SW 1271 (cell line): ENCODE results near the gene CXorf66.
"Not testable (repeated sequence)": the region's sequence is repeated elsewhere in the genome, so short reads cannot be mapped to it uniquely, and the experiment has no call there.

ENCODE experiments used
- DNase-seq, 2 experiments: peaks; one replicate each; lab custom pipeline; 2025; lab: John Stamatoyannopoulos, UW

CXorf66 gene, protein sequence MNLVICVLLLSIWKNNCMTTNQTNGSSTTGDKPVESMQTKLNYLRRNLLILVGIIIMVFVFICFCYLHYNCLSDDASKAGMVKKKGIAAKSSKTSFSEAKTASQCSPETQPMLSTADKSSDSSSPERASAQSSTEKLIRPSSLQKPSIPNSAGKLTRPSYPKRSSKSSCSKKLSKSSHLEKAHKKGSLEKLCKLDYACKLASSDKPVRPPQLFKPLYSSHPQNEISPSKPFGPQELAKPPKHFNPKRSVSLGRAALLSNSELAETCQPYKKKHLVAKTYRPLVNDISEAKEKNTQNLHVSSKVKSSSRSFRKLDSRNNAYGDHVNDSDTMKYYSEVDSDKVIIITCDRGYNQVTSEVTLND

GRCh38 chrX:139965421-139965820, at the start of gene CXorf66:
CXorf66 (minus strand) TSS chrX:139965521; CDS start chrX:139965496, 25 bp downstream.
- no peak for DNase-seq

DNA sequence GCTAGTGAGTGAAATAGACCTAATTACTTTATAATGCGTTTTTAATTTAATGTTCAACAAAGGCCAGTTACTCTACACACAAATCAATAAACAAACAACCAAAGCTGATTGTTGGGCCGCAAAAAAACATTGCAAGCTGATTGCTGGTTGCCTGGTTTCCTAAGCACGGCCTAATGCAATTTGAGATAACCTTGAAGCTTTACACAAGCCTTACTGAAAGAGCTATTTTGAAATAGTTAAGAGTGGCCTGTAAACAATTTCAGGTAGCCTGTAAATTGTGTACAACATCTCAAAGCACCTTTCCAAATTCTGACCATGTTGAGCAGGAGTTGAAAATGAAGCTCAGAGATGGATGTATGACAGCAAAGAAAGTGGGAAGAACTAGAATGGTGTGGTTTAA, 17.5 kb upstream of the CXorf66 start:
- no peak for DNase-seq

GRCh38 chrX:139974471-139974870, 9.2 kb upstream of the CXorf66 start:
- no peak for DNase-seq

- no peak for DNase-seq
These were observed 7.6 kb upstream of the CXorf66 start for GRCh38 chrX:139972629-139973624.

DNA sequence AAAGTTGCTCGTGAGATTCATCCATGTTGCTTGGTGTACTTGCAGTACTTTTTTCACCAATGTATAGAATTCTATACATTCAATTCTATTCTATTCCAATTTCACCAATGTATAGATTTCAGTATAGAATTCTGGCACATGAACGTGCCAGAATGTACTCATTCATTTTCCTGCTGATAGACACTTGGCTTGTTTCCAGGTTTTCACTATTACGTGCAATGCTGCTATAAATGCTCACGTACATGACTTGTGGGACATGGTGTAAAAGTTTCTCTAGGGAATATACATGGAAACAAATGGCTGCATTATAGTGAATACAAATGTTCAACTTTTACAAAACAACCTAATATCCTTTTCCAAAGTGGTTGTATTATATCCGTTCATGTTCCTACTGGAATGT, 6.8 kb upstream of the CXorf66 start:
- no peak for DNase-seq

DNA sequence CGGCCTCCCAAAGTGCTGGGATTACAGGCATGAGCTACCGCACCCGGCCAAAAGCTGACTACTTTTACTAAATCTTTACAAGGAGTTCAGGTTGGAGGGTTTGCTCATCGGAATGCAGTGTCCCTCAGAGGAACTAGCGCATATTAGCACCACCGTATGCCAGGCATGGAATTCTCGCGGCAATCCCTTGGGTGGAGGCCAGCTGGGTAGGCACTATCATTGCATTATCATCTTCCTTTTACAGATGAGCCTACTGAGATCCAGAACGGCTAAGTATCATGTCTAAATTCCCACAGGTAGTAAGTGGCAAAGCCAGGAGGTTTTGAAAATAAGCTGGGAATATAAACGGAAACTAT, 6.1 kb upstream of the CXorf66 start:
- DNase-seq, result no peak

- DNase-seq, result no peak
These were observed 4.0 kb upstream of the CXorf66 start for GRCh38 chrX:139969286-139969685.

DNA sequence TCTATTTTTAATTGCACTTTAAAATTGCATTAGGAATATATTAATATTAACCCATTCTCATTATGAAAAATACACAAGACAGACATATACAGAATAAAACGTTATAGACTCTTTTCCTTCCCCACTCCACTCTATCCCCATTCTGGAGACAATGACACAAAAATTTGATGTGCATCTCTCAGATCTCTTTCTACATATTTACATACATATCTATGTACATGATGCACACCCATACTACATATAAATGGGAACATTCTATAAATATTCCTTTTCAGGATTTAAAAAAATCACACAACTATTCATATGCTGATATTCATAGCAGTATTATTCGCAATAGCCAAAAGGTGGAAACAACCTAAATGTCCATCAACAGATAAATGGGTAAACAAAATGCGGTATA, 2.4 kb upstream of the CXorf66 start:
- no peak for DNase-seq

- peak in 1 of 2 experiments; percentile 1 for DNase-seq
These were observed 2.0 kb upstream of the CXorf66 start for GRCh38 chrX:139967300-139967699.

GRCh38 chrX:139966159-139966558, 838 bp upstream of the CXorf66 start:
- peak in 1 of 2 experiments; percentile 2 for DNase-seq

DNA sequence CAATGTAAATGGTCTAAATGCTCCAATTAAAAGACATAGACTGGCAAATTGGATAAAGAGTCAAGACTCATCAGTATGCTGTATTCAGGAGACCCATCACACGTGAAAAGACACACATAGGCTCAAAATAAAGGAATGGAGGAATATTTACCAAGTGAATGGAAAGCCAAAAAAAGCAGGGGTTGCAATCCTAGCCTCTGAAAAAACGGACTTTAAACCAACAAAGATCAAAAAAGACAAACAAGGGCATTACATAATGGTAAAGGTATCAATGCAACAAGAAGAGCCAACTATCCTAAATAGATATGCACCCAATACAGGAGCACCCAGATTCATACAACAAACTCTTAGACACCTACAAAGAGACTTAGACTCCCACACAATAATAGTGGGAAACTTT, 4.2 kb downstream of the CXorf66 start:
- DNase-seq, result not testable (repeated sequence)

- no peak for DNase-seq
These were observed 15.6 kb downstream of the CXorf66 start for GRCh38 chrX:139949703-139950102.

- no peak for DNase-seq
These were observed 20.2 kb downstream of the CXorf66 start for GRCh38 chrX:139945075-139945474.

DNA sequence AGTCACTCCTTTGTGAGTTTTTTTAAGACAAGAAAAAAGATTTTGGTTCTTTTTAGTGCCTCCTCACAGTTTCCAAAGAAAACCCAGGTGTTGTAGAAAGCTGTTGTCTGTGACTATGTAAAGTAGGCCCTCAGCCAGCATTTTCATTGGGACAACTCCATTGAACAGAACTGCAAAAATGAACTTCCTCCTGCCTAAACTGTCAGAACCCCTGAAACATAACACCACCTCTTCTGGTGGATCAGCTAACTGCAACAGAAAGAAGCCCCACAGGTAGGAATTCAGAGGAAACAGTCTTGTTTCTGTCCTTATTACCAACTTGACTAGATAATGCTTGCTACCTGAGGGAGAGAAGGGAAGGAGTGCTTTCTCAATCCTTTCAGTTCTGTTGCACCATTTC, 29.1 kb downstream of the CXorf66 start:
- DNase-seq, result peak in 1 of 2 experiments; percentile 5

DNA sequence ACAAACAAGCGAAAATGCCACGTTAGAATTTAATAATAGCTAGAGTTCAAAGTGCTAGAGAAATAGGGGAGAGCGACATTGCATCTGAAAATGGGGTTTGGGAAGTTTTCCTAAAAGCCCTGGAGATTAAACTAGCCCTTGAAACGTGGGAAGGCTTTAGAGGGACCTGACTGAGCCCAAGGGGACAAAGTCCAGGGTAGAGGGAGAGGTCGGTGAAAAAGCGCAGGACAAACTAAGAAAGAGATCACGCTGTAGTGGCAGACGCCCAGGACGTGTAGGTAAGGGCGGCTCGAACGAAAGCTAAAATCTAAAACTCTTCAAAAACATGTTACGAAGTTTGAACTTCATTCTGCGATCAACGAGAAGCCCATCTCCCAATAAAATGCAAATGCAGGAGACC, 31.4 kb downstream of the CXorf66 start:
- DNase-seq, result no peak

GRCh38 chrX:139932901-139933796, 32.2 kb downstream of the CXorf66 start, which contains the start of gene ATP11C:
ATP11C (minus strand) TSS chrX:139933053; CDS start chrX:139932042, 1,011 bp downstream.
- DNase-seq, result peak; percentile 63 to 66

GRCh38 chrX:139932073-139932900, 33.0 kb downstream of the CXorf66 start:
- DNase-seq, result peak in 1 of 2 experiments; percentile 22

- no peak for DNase-seq
These were observed 33.7 kb downstream of the CXorf66 start for GRCh38 chrX:139931646-139932072.

DNA sequence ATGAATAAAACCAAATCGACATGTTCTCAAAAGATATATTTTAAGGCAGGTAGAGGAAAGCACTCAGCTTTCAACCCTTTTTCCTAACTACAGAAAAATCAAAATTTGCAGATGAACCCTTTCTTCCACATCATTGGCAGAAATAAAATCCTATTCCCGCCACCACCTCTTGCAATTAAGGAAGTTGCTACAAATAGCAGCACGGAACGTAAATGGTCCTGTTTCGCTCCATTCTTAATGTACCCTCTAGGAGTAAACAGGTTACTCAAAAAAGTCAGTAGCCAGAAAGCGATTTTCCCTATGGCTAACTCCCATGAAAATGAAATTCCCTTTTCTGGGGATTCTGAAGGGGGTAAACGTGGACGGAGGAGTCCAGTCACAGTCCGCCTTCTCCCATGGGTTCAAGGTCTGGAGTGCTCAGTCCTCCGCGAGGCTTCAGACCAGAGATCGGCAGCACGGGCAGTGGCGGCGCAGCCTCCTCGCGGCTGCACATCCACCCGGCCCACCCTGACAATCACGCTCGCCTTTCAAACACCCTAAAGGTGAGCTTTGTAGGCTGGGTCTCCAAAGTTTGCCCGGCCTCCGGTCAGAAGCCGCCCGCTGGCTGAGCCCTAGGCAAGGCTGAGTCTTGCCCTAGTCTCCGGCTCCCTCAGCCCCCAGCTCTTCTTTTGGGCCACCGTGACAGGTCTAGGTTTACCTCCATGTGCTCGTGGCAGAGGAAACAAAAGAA, 34.2 kb downstream of the CXorf66 start:
- DNase-seq, result no peak

DNA sequence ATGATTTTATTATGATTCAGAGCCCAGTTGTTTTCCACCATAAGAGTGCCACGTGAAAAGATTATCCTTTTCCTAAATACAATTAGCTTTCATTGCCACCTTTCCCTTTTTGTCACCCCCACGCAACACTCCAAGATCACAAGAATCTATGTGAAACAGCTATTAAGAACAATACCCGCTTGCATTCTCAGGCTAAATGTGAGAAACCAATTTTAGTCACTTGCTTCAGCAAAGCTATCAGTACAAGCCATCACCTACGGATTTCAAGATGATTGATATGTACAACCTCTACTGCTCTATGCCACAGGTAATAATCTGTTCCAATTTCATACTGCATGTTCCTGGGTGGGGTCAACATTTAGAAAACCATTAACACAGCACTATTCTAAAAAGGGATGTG, 34.9 kb downstream of the CXorf66 start:
- no peak for DNase-seq
